ENCODE data around the gene SETBP1. TPM values are rescaled to one million over a fixed set of nuclear protein-coding genes. Genes with fewer than 3 reads are reported as not detected.

Gene SETBP1
- total and polyA plus RNA-seq, 2 of the 8 experiments (the other 6 are each of a cell fraction or from before 2014, with no cell fraction given): 2.0 to 6.5 TPM

- Histone ChIP-seq H4K20me1 (replicated peaks in 1 of 2; ENCODE audit: control insufficient read depth in 1 of 2, insufficient read depth in 2 of 2, low read length in 2 of 2) (no peaks in the 10 kb centered on the region), H3K4ac (replicated peaks; ENCODE audit: insufficient read length, low read depth, low read length) (no peak overlapping the region), H3K79me1 (ENCODE audit: low read depth, low read length) (no peaks in the 10 kb centered on the region), H3K27me3 (replicated peaks in 1 of 4; ENCODE audit: control insufficient read depth in 3 of 4, extremely low read depth in 1 of 4, insufficient read depth in 3 of 4, low read length in 3 of 4) (no peaks in the 10 kb centered on the region), H2BK5ac (ENCODE audit: low read depth, low read length) (no peak overlapping the region), H3K4me2 (ENCODE audit: insufficient read depth in 1 of 2, low read depth in 2 of 2, low read length in 2 of 2) (no peak overlapping the region), H4K5ac (ENCODE audit: insufficient read length, low read depth, low read length) (no peak overlapping the region), H3K4me3 (ENCODE audit: extremely low read depth in 1 of 4, insufficient read depth in 2 of 4, low read depth in 3 of 4, low read length in 4 of 4) (no peak overlapping the region), H3K36me3 (ENCODE audit: control insufficient read depth in 2 of 4, insufficient read depth in 4 of 4, low read length in 3 of 4) (no peaks in the 10 kb centered on the region; a peak in 1 of 8 replicates), H3K4me1 (replicated peaks in 1 of 4; ENCODE audit: control insufficient read depth in 3 of 4, insufficient read depth in 4 of 4, low read length in 3 of 4) (no peaks in the 10 kb centered on the region; a peak in 1 of 7 replicates), H3K18ac (ENCODE audit: extremely low read depth, low read length) (no peak overlapping the region), H2BK12ac (ENCODE audit: low read depth, low read length) (no peak overlapping the region), H3K79me2 (ENCODE audit: control insufficient read depth in 1 of 2, insufficient read depth in 2 of 2, low read length in 2 of 2) (no peaks in the 10 kb centered on the region), H3K14ac (ENCODE audit: insufficient read length) (no peak overlapping the region), H2BK120ac (replicated peaks; ENCODE audit: low read depth, low read length) (no peak overlapping the region), H2BK15ac (ENCODE audit: low read length) (no peak overlapping the region), H2AFZ (ENCODE audit: low read length) (no peak overlapping the region), H4K91ac (replicated peaks; ENCODE audit: insufficient read length, low read length) (no peak overlapping the region), H4K8ac (ENCODE audit: extremely low read depth, insufficient read depth, low read length) (no peak overlapping the region), H2BK20ac (ENCODE audit: low read length) (no peak overlapping the region), H3K9me3 (ENCODE audit: insufficient read depth in 2 of 2, low read depth in 1 of 2, low read length in 1 of 2) (no peaks in the 10 kb centered on the region; a peak in 1 of 4 replicates), H3K23ac (ENCODE audit: insufficient read length) (no peak overlapping the region), H3K27ac (ENCODE audit: low read depth, low read length) (no peak overlapping the region), H3K23me2 (ENCODE audit: low read depth, low read length) (no peaks in the 10 kb centered on the region), H2AK5ac (ENCODE audit: low read depth, low read length) (no peak overlapping the region), H3K9ac (replicated peaks in 1 of 4; ENCODE audit: extremely low read depth in 1 of 4, low read depth in 3 of 4, low read length in 3 of 4) (no peak overlapping the region), H3K56ac (replicated peaks; ENCODE audit: insufficient read length, low read depth, low read length) (no peak overlapping the region)
- POLR2A ChIA-PET (ENCODE audit: partially characterized antibody): no interaction called here
- TF ChIP-seq RAD21 (IDR thresholded peaks at IDR 0.05 in 1 of 2, conservative IDR thresholded peaks at IDR 0.05 in 1 of 2; ENCODE audit: low read depth in 2 of 2, low read length in 2 of 2): no peak
- no peak for TF ChIP-seq MAX (IDR thresholded peaks at IDR 0.05)
- CTCF ChIA-PET (ENCODE audit: partially characterized antibody): no interaction called here
- no peak for FAIRE-seq
- DNase-seq (ENCODE audit: low read depth in 1 of 2, low spot score in 2 of 2): no peak
- WGBS, 2 experiments (ENCODE audit: extremely low coverage in 1 of 2, insufficient coverage in 1 of 2, insufficient read length in 1 of 2, insufficient replicate concordance in 2 of 2, low coverage in 1 of 2, low lambda C conversion rate in 2 of 2, missing lambda C conversion rate in 1 of 2): 81% methylated on average over 2 of the region's 2 CpGs; no CpG with 5 or more reads in 1 of the 2 experiments
These were observed 379.0 kb downstream of the SETBP1 start for GRCh38 chr18:45059695-45060094.

Measured in H1 (cell line).